Measurements from ENCODE around the gene ZNF414.

ZNF414 gene

DNA sequence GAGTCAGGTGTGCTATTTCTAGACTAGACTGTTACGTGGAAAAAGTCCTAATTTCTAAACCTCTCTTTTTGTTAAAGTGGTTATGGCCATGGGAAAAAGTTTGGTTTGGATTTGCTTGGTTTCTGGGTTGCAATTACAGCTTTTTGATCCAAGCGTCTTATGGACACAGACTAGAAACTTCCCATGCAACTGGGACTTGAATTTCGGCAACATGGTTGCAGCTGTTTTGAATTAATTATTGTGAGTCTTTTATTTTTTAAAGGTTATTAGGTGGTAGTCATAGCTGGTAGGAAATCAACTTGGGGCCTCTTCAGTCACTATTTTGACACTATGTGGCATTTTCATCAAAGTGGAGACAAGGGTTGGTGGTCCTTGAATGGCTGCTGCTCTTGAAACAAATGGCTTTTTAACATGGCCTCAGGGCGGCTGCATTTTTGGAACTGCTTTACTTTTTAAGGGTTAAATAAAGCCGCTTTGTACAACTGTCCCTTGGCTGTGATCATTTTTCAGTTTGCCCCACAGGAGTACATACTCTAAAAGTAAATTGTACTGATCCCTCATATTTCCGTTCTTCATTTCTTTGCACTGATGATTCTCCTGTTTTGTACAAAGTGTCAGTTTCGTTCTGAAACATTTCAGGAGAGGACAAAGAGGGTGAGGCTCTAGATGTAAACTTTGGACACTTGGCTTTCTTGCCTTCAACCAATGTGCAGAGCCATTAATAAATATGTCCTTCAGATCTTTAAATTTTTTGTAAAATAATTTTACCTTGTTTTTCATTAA, 53.3 kb downstream of the ZNF414 start:
- ChIA-PET POLR2A (interaction anchor here (1.0 kb wide), 1 partner anchor 16 kb away, joined by 4 read pairs; the partner anchor contains the start of gene HNRNPM), CTCF (interaction anchor here (0.9 to 1.4 kb wide), 3 partner anchors 12 to 64 kb away, joined by 3 read pairs; no protein-coding TSS in a partner anchor)
- no peaks in the 10 kb centered on the region for H3K9me3 ChIP-seq (ENCODE audit: control insufficient read depth, insufficient read depth, low read depth, low read length)
- peaks cover 35 to 81% of the 10 kb centered on the region in 2 experiments for H3K36me3 ChIP-seq (ENCODE audit: control insufficient read depth in 2 of 2, insufficient read depth in 1 of 2, low read length in 2 of 2)
- H3K4me1 ChIP-seq (ENCODE audit: control insufficient read depth, insufficient read depth, low read length), result peaks cover 44% of the 10 kb centered on the region
- no peak overlapping the region for H3K4me3 ChIP-seq (ENCODE audit: low read depth, low read length)
- no peak overlapping the region for H3K27ac ChIP-seq (ENCODE audit: extremely low read depth, low read depth, low read length)
- no peak for TF ChIP-seq ZNF555 (tag by site-specific recombination; conservative IDR thresholded peaks at IDR 0.05)
- no peak for TF ChIP-seq SP7 (tag by site-specific recombination; IDR thresholded peaks at IDR 0.05)
- TF ChIP-seq SETDB1 (IDR thresholded peaks at IDR 0.05; ENCODE audit: insufficient read length, low read length), result no peak
- TF ChIP-seq ZNF473 (tag by site-specific recombination; IDR thresholded peaks at IDR 0.05), result no peak
- no peak for TF ChIP-seq PRDM1 (tag by site-specific recombination; IDR thresholded peaks at IDR 0.05)
- TF ChIP-seq ZNF169 (tag by site-specific recombination; IDR thresholded peaks at IDR 0.05), result no peak
